Measurements from ENCODE around the gene LTBR. TPM values are rescaled to one million over a fixed set of nuclear protein-coding genes. Genes with fewer than 3 reads are reported as not detected.

Gene LTBR
- total and polyA plus RNA-seq, 2 experiments from 2014 or later: 42.4 to 79.8 TPM

DNA sequence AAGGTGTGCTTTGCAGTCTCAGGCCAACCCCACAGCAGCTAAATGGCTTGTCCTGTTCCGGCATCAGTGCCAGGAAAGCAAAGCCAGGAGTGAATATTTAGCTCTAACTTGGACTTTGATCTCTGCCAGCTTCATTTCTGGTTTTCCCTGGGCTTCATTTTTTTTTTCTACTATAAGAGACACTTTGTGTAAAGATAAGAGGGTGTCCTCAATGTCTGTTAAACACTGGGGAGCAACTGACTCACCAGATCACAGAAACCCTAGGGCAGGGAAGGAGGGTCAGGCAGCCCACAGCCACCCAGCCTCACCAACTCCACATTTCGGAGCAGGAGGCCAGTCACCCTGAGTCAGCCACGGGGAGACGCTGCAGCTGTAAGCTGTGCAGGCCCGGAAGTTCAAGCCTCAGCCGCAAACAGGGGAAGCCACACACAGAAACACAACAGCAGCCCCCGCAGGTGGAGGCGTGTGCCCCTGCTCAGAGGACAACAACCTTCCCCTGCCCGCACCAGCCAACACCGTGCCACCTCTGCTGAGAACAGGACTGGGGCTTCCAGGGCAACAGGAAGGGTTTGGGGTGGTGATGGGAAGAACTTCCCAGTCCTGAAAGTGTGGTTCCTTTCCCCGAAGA is 48.4 kb upstream of the LTBR start:
- H3K36me3 ChIP-seq (replicated peaks; ENCODE audit: insufficient read depth, low read depth): peaks cover 4% of the 10 kb centered on the region
- H4K20me1 ChIP-seq (ENCODE audit: insufficient read depth, poor library complexity, severe bottlenecking): peaks cover 23% of the 10 kb centered on the region
- TF ChIP-seq CTCF (IDR thresholded peaks at IDR 0.05; ENCODE audit: poor library complexity) (peak; percentile 55), EZH2 (IDR thresholded peaks at IDR 0.05; ENCODE audit: borderline replicate concordance) (no peak), EZH2phosphoT487 (IDR thresholded peaks at IDR 0.05; ENCODE audit: low read depth, severe bottlenecking, unreplicated experiment) (no peak)
- H3K79me2 ChIP-seq: peaks cover 80% of the 10 kb centered on the region
- no peaks in the 10 kb centered on the region for H3K27me3 ChIP-seq
- no peak overlapping the region for H3K4me3 ChIP-seq
- peak overlapping the region; percentile 99 for H3K27ac ChIP-seq
- H3K4me2 ChIP-seq: peak overlapping the region; percentile 82
- WGBS (ENCODE audit: low lambda C conversion rate, missing lambda C conversion rate): 16% methylated on average over 11 of the region's 11 CpGs
- DNase-seq (ENCODE audit: low spot score): peak; percentile 88
- H3K4me1 ChIP-seq (ENCODE audit: insufficient read depth): peaks cover 48% of the 10 kb centered on the region
- H3K9me3 ChIP-seq (ENCODE audit: low read depth): no peaks in the 10 kb centered on the region
- no peaks in the 10 kb centered on the region for H3K9me2 ChIP-seq (replicated peaks; ENCODE audit: insufficient read depth)
- H2AFZ ChIP-seq: no peak overlapping the region

DNA sequence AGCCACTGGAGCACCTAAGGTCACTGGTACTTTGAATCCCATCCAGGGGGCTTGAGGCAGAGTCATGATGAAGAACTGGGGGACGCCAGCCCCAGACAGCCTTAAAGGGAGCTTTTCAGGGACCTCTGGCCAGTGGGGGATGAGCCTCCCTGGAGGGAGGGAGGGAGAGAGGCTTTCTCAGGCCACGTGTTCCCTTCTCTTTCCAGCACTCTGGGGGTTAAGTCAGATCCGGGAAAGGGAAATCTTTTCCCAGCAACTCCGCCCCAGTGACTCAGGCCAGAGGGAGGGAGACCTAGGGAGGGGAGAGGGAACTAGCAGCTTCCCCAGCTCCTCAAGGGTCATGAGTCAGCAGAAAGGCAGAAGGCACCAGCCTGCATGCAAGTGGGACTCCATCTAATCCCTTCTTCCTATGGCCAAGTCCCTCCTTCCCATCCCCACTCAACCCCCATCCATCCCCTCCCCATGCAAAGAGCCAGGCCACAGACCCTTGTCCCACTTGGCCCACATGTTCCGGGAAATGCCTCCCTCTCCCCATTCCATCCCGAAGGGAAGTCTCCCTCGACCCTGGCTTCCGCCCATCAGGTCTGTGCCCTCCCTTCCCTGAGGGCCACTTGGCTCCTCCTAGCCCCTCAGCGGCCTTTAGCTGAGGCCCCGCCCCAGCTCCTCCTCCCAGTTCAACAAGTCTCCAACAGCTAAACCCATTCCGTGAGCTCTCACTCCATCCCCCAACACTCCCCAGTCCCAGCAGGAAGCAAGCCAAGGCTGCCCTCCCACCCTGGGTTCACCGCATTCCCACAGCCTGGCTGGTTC is 47.7 kb upstream of the LTBR start:
- H3K36me3 ChIP-seq (replicated peaks; ENCODE audit: insufficient read depth, low read depth): no peaks in the 10 kb centered on the region
- H3K9me2 ChIP-seq (replicated peaks; ENCODE audit: insufficient read depth): no peaks in the 10 kb centered on the region
- peak overlapping the region; percentile 99 for H3K27ac ChIP-seq
- H3K4me1 ChIP-seq (ENCODE audit: insufficient read depth): peaks cover 48% of the 10 kb centered on the region
- peaks cover 20% of the 10 kb centered on the region for H4K20me1 ChIP-seq (ENCODE audit: insufficient read depth, poor library complexity, severe bottlenecking)
- TF ChIP-seq EZH2phosphoT487 (IDR thresholded peaks at IDR 0.05; ENCODE audit: low read depth, severe bottlenecking, unreplicated experiment): no peak
- no peak for TF ChIP-seq EZH2 (IDR thresholded peaks at IDR 0.05; ENCODE audit: borderline replicate concordance)
- TF ChIP-seq CTCF (IDR thresholded peaks at IDR 0.05; ENCODE audit: poor library complexity): no peak
- WGBS (ENCODE audit: low lambda C conversion rate, missing lambda C conversion rate): 2% methylated on average over 11 of the region's 12 CpGs
- H3K79me2 ChIP-seq: peaks cover 80% of the 10 kb centered on the region
- no peak overlapping the region for H2AFZ ChIP-seq
- peak overlapping the region; percentile 21 for H3K4me3 ChIP-seq
- H3K27me3 ChIP-seq: no peaks in the 10 kb centered on the region
- peak overlapping the region; percentile 82 for H3K4me2 ChIP-seq
- DNase-seq (ENCODE audit: low spot score): peak; percentile 97
- H3K9me3 ChIP-seq (ENCODE audit: low read depth): no peaks in the 10 kb centered on the region

DNA sequence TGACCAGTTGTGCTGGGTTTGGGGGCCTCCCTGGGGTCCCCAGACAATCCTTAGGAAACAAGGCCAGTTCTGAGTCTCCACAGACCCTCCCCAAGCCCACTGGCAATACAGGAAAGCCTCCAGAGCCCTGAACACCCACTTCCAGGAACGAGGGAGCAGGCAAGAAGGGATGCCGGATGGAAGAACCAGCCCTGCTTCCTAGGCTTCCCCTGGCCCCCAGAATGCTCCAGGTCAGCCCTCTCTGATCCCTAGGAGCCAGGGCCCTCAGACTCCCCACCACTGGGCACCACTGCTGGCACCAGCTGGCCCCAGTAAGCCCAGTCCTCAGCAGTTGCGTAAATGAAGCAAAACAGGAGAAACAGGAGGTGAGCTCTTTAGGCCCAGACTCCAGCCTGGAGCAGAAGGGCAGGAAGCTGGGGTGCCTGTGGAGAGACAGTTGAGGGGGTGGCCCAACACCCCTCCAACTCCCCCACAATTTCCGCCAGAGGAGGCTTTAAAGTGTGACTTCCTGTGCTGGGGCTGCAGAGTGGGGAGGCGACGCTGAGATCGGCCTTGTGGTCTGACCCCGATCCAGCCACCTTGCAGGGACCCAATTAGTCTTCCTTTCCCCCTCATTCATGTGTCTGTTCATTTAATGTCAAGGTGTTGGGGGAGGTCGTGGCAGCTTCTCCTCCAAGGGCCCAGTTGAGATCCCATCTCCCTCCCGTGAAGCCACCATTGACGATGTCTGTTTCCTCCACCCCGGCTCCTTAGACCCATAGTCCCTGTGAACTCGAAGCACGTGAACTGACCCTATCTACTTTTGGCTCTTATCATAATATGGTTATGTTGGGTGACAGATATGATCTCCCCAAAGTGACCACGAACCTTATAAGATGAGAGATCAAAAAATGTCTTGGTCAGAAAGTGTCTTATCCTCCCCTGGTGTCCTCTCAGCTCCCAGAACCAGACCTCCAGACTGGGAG is 46.8 kb upstream of the LTBR start:
- peak overlapping the region; percentile 21 for H3K4me3 ChIP-seq
- H3K79me2 ChIP-seq: peaks cover 80% of the 10 kb centered on the region
- H3K4me1 ChIP-seq (ENCODE audit: insufficient read depth): peaks cover 50% of the 10 kb centered on the region

More for the DNA sequence above, 46.8 kb upstream of the LTBR start:
- Histone ChIP-seq H4K20me1 (ENCODE audit: insufficient read depth, poor library complexity, severe bottlenecking) (peaks cover 17% of the 10 kb centered on the region), H3K9me2 (replicated peaks; ENCODE audit: insufficient read depth) (no peaks in the 10 kb centered on the region), H3K36me3 (replicated peaks; ENCODE audit: insufficient read depth, low read depth) (no peaks in the 10 kb centered on the region), H3K27me3 (no peaks in the 10 kb centered on the region), H3K27ac (peak overlapping the region; percentile 99), H3K9me3 (ENCODE audit: low read depth) (no peaks in the 10 kb centered on the region), H3K4me2 (peak overlapping the region; percentile 82), H2AFZ (no peak overlapping the region)
- WGBS (ENCODE audit: low lambda C conversion rate, missing lambda C conversion rate): 58% methylated on average over 15 of the region's 15 CpGs
- no peak for TF ChIP-seq EZH2 (IDR thresholded peaks at IDR 0.05; ENCODE audit: borderline replicate concordance)
- TF ChIP-seq EZH2phosphoT487 (IDR thresholded peaks at IDR 0.05; ENCODE audit: low read depth, severe bottlenecking, unreplicated experiment): no peak
- TF ChIP-seq CTCF (IDR thresholded peaks at IDR 0.05; ENCODE audit: poor library complexity): no peak
- DNase-seq (ENCODE audit: low spot score): no peak
